ENCODE measurements around the gene KCNIP1. TPM values are rescaled to one million over a fixed set of nuclear protein-coding genes. Genes with fewer than 3 reads are reported as not detected.

Gene KCNIP1
- total RNA-seq, 1 experiment from 2014 or later: not detected

DNA sequence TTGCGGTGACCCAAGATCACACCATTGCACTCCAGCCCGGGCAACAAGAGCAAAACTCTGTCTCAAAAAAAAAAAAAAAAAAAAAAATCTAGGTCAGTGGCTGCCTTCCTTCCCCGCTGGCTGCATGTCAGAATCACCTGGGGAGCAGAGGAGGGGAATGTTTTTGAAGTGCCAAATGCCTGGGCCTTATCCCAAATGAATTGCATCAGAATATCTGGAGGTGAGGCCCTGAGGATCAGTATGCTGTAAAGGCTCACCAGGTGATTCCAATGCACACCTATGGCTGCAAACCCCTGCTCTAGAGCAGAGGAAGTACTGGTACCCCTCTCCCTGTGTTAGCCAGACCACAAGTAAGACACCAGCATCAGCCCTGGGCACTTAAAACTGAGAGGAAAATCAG lies 235.0 kb downstream of the KCNIP1 start:
- CTCF ChIA-PET: no interaction called here
- POLR2A ChIA-PET: no interaction called here

DNA sequence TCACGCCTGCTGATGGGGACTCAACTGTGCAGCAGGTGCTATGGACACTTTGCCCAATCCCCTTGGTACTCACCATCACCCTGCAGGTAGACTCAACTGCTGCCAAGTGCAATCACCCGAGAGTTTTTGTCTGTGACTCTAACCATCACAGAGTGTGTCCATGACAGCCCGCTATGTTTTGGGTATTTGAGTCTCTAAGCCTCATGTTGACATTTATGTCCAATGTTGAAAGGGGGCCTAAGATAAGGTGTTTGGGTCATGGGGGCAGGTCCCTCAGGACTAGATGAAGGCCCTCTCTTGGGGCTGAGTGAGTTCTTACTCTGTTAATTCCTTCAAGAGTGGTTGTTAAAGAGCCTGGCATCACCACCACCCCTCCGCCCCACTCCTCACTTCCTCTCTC lies 235.6 kb downstream of the KCNIP1 start:
- DNase-seq (ENCODE audit: low read depth, low spot score) (no peak), ATAC-seq (no peak)
- Histone ChIP-seq H3K27me3 (ENCODE audit: control insufficient read depth, insufficient read depth, low read length) (peaks cover 4% of the 10 kb centered on the region; the same call in 1 of the 2 replicates), H3K36me3 (ENCODE audit: control insufficient read depth, insufficient read depth, low read length) (no peaks in the 10 kb centered on the region), H3K9me3 (ENCODE audit: control insufficient read depth, insufficient read depth, low read depth, low read length) (no peaks in the 10 kb centered on the region), H3K27ac (ENCODE audit: low read length) (no peak overlapping the region), H3K4me3 (ENCODE audit: low read depth in 2 of 2, low read length in 2 of 2) (no peak overlapping the region), H3K4me1 (ENCODE audit: control insufficient read depth, insufficient read depth, low read length) (no peaks in the 10 kb centered on the region)
- in situ Hi-C loops (cut with HindIII; ENCODE audit: low pct_unique_long_range_greater_than_20kb, low sequenced_read_pairs): no loop called here
- CTCF ChIA-PET: no interaction called here
- no TSS peak for BruUV-seq (replicated peaks)
- POLR2A ChIA-PET: no interaction called here
- TF ChIP-seq TCF7L2 (IDR thresholded peaks at IDR 0.05; ENCODE audit: low read depth, low read length) (no peak), SIN3A (IDR thresholded peaks at IDR 0.05; ENCODE audit: borderline replicate concordance, insufficient read depth, low read depth, low read length) (no peak), POLR2AphosphoS5 (IDR thresholded peaks at IDR 0.05; ENCODE audit: low read depth, low read length) (no peak)
- TF ChIP-seq, protein P1, sequence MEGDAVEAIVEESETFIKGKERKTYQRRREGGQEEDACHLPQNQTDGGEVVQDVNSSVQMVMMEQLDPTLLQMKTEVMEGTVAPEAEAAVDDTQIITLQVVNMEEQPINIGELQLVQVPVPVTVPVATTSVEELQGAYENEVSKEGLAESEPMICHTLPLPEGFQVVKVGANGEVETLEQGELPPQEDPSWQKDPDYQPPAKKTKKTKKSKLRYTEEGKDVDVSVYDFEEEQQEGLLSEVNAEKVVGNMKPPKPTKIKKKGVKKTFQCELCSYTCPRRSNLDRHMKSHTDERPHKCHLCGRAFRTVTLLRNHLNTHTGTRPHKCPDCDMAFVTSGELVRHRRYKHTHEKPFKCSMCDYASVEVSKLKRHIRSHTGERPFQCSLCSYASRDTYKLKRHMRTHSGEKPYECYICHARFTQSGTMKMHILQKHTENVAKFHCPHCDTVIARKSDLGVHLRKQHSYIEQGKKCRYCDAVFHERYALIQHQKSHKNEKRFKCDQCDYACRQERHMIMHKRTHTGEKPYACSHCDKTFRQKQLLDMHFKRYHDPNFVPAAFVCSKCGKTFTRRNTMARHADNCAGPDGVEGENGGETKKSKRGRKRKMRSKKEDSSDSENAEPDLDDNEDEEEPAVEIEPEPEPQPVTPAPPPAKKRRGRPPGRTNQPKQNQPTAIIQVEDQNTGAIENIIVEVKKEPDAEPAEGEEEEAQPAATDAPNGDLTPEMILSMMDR (IDR thresholded peaks at IDR 0.05): no peak
- TF ChIP-seq, protein P2, sequence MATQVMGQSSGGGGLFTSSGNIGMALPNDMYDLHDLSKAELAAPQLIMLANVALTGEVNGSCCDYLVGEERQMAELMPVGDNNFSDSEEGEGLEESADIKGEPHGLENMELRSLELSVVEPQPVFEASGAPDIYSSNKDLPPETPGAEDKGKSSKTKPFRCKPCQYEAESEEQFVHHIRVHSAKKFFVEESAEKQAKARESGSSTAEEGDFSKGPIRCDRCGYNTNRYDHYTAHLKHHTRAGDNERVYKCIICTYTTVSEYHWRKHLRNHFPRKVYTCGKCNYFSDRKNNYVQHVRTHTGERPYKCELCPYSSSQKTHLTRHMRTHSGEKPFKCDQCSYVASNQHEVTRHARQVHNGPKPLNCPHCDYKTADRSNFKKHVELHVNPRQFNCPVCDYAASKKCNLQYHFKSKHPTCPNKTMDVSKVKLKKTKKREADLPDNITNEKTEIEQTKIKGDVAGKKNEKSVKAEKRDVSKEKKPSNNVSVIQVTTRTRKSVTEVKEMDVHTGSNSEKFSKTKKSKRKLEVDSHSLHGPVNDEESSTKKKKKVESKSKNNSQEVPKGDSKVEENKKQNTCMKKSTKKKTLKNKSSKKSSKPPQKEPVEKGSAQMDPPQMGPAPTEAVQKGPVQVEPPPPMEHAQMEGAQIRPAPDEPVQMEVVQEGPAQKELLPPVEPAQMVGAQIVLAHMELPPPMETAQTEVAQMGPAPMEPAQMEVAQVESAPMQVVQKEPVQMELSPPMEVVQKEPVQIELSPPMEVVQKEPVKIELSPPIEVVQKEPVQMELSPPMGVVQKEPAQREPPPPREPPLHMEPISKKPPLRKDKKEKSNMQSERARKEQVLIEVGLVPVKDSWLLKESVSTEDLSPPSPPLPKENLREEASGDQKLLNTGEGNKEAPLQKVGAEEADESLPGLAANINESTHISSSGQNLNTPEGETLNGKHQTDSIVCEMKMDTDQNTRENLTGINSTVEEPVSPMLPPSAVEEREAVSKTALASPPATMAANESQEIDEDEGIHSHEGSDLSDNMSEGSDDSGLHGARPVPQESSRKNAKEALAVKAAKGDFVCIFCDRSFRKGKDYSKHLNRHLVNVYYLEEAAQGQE (IDR thresholded peaks at IDR 0.05; ENCODE audit: insufficient read depth in 1 of 2, low read depth in 2 of 2, low read length in 1 of 2): no peak
- intact Hi-C loops (cut with micrococcal nuclease; ENCODE audit: unreplicated experiment): no loop called here

More for the DNA sequence above, 235.0 kb downstream of the KCNIP1 start:
- no peak for ATAC-seq
- no peak overlapping the region for H3K27ac ChIP-seq (ENCODE audit: low read length)
- DNase-seq (ENCODE audit: low read depth, low spot score): no peak
- H3K4me1 ChIP-seq (ENCODE audit: control insufficient read depth, insufficient read depth, low read length): no peaks in the 10 kb centered on the region
- intact Hi-C loops (cut with micrococcal nuclease; ENCODE audit: unreplicated experiment): no loop called here
- no peaks in the 10 kb centered on the region for H3K9me3 ChIP-seq (ENCODE audit: control insufficient read depth, insufficient read depth, low read depth, low read length)
- no peak overlapping the region for H3K4me3 ChIP-seq (ENCODE audit: low read depth in 2 of 2, low read length in 2 of 2)
- in situ Hi-C loops (cut with HindIII; ENCODE audit: low pct_unique_long_range_greater_than_20kb, low sequenced_read_pairs): no loop called here
- peaks cover 4% of the 10 kb centered on the region; the same call in 1 of the 2 replicates for H3K27me3 ChIP-seq (ENCODE audit: control insufficient read depth, insufficient read depth, low read length)
- TF ChIP-seq POLR2AphosphoS5 (IDR thresholded peaks at IDR 0.05; ENCODE audit: low read depth, low read length): no peak
- TF ChIP-seq, protein P1 (IDR thresholded peaks at IDR 0.05): no peak
- TF ChIP-seq, protein P2 (IDR thresholded peaks at IDR 0.05; ENCODE audit: insufficient read depth in 1 of 2, low read depth in 2 of 2, low read length in 1 of 2): no peak
- TF ChIP-seq TCF7L2 (IDR thresholded peaks at IDR 0.05; ENCODE audit: low read depth, low read length): no peak
- TF ChIP-seq SIN3A (IDR thresholded peaks at IDR 0.05; ENCODE audit: borderline replicate concordance, insufficient read depth, low read depth, low read length): no peak
- BruUV-seq (replicated peaks): no TSS peak
- H3K36me3 ChIP-seq (ENCODE audit: control insufficient read depth, insufficient read depth, low read length): no peaks in the 10 kb centered on the region

Data from Panc1 (cell line).